GM19372 (cell line): Measurements from ENCODE around the gene SLC25A3.

ENCODE experiments used
- ATAC-seq: cut with Tn5 transposase; IDR thresholded peaks from one replicate; pipeline ENCODE4 v1.9.1; 2021; ENCODE audit warnings: mild to moderate bottlenecking, low read depth, moderate library complexity; ENCODE audit not compliant: unreplicated experiment

Gene SLC25A3

DNA sequence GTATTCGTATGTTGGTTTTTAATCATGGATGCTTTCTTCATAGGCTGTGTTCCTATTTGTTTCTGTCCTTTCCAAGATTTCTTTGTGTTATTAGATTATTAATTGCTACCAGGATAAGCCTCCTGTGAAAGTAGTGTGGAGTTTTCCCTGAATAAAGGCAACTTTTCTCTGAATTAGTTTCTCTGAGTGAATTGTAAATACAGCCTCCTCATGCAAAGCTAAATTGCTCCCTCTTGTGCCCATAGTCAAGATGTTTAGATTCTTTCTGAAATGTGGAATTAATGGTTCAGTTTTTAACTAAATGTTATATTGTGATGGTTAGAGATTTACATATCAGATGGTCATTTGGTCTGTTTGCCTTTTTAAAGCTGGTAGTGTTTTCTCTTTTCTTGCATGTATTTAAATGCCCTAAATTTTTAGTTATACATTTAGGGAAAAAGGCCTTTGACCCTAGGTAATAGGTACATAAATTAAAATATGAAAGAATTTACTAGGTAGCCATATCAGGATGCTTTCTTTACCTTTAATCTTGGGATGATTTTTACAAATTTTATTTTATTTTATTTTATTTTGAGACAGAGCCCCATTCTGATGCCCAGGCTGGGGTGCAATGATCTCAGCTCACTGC is 60.5 kb downstream of the SLC25A3 start:
- ATAC-seq: no peak
